HEK293 (cell line): ENCODE measurements around the gene URAD.

Experiments
- CTCF ChIA-PET: fragments of 350-600 bp; formaldehyde crosslinking; extraction: SDS; loops from one replicate; lab custom pipeline; 2021; ENCODE audit warnings: antibody characterized with exemption; lab: Yijun Ruan, JAX
- POLR2A ChIA-PET: fragments of 300-600 bp; formaldehyde crosslinking; extraction: SDS; loops from one replicate; lab custom pipeline; 2020; ENCODE audit warnings: antibody characterized with exemption, inconsistent platforms; lab: Yijun Ruan, JAX
- H3K27ac ChIP-seq: fragments of 200-500 bp; sonication (Bioruptor generic); 2 replicates; pipeline ENCODE4 v1.5.1; 2014; ENCODE audit warnings: low read depth, low read length, control low read depth, inconsistent platforms; ENCODE audit errors: extremely low read depth
- H3K36me3 ChIP-seq, 2 experiments: fragments of 200-500 bp in 1 of 2; sonication (Bioruptor generic) in 1 of 2; 1 replicate in 1 of 2; 2 replicates in 1 of 2; pipeline ENCODE4 v1.5.1; 2014 to 2017; ENCODE audit warnings: inconsistent platforms in 2 of 2, low read length in 2 of 2; ENCODE audit not compliant: control insufficient read depth in 2 of 2, insufficient read depth in 1 of 2
- H3K4me1 ChIP-seq: fragments of 200-500 bp; sonication (Bioruptor generic); 2 replicates; pipeline ENCODE4 v1.5.1; 2014; ENCODE audit warnings: mild to moderate bottlenecking, low read length, inconsistent platforms; ENCODE audit not compliant: control insufficient read depth, insufficient read depth
- H3K4me3 ChIP-seq: 2 replicates; pipeline ENCODE4 v1.5.1; 2011; ENCODE audit warnings: low read depth, mild to moderate bottlenecking, control low read depth, low read length, moderate library complexity
- H3K9me3 ChIP-seq: fragments of 200-500 bp; sonication (Bioruptor generic); 2 replicates; pipeline ENCODE4 v1.5.1; 2014; ENCODE audit warnings: low read depth, low read length, inconsistent platforms; ENCODE audit not compliant: control insufficient read depth, insufficient read depth
- CTCF ChIP-seq: fragments of 450-650 bp; formaldehyde crosslinking; IDR thresholded peaks from 2 replicates; pipeline ENCODE4 v1.5.1; 2016; ENCODE audit warnings: missing biosample characterization, missing genetic modification characterization
- EGR2 ChIP-seq: fragments of 450-650 bp; formaldehyde crosslinking; IDR thresholded peaks from 2 replicates; pipeline ENCODE4 v1.5.1; 2016; ENCODE audit warnings: low read depth, missing biosample characterization, missing genetic modification characterization
- KLF8 ChIP-seq: fragments of 450-650 bp; formaldehyde crosslinking; IDR thresholded peaks from 2 replicates; pipeline ENCODE4 v1.5.1; 2016; ENCODE audit warnings: missing biosample characterization, missing genetic modification characterization
- PRDM2 ChIP-seq: fragments of 450-650 bp; formaldehyde crosslinking; IDR thresholded peaks from 2 replicates; pipeline ENCODE4 v1.5.1; 2016; ENCODE audit warnings: missing biosample characterization, missing genetic modification characterization, borderline replicate concordance
- ZBTB20 ChIP-seq: fragments of 450-650 bp; formaldehyde crosslinking; IDR thresholded peaks from 2 replicates; pipeline ENCODE4 v1.5.1; 2016; ENCODE audit warnings: missing biosample characterization, missing genetic modification characterization
- ZNF112 ChIP-seq: fragments of 450-650 bp; formaldehyde crosslinking; IDR thresholded peaks from 2 replicates; pipeline ENCODE4 v1.5.0; 2017; ENCODE audit warnings: missing biosample characterization, missing genetic modification characterization
- ZNF292 ChIP-seq: fragments of 450-650 bp; formaldehyde crosslinking; IDR thresholded peaks from 2 replicates; pipeline ENCODE4 v1.5.1; 2016; ENCODE audit warnings: low read depth, missing biosample characterization, missing genetic modification characterization, borderline replicate concordance
- ZNF302 ChIP-seq: fragments of 450-650 bp; formaldehyde crosslinking; IDR thresholded peaks from 2 replicates; pipeline ENCODE4 v1.5.1; 2016; ENCODE audit warnings: missing biosample characterization, missing genetic modification characterization, low read depth
- ZNF335 ChIP-seq: fragments of 450-650 bp; formaldehyde crosslinking; conservative IDR thresholded peaks from 2 replicates; pipeline ENCODE4 v1.5.1; 2016; ENCODE audit warnings: missing biosample characterization, missing genetic modification characterization
- ZNF341 ChIP-seq: fragments of 450-650 bp; formaldehyde crosslinking; IDR thresholded peaks from 2 replicates; pipeline ENCODE4; 2016; ENCODE audit warnings: low read depth, missing biosample characterization, missing genetic modification characterization
- ZNF404 ChIP-seq: fragments of 450-650 bp; formaldehyde crosslinking; IDR thresholded peaks from 2 replicates; pipeline ENCODE4 v1.5.1; 2017; ENCODE audit warnings: missing biosample characterization, missing genetic modification characterization
- ZNF654 ChIP-seq: fragments of 450-650 bp; formaldehyde crosslinking; IDR thresholded peaks from 2 replicates; pipeline ENCODE4 v1.5.1; 2016; ENCODE audit warnings: low read depth, missing biosample characterization, missing genetic modification characterization
- ZNF843 ChIP-seq: fragments of 450-650 bp; formaldehyde crosslinking; IDR thresholded peaks from 2 replicates; pipeline ENCODE4 v1.5.1; 2016; ENCODE audit warnings: missing biosample characterization, missing genetic modification characterization
- TF ChIP-seq, protein P1 (sequence below): fragments of 450-650 bp; formaldehyde crosslinking; IDR thresholded peaks from 2 replicates; pipeline ENCODE4; 2016; ENCODE audit warnings: missing biosample characterization, missing genetic modification characterization
- TF ChIP-seq, protein P2 (sequence below): fragments of 450-650 bp; formaldehyde crosslinking; IDR thresholded peaks from 2 replicates; pipeline ENCODE4 v1.5.1; 2017; ENCODE audit warnings: missing biosample characterization, missing genetic modification characterization

The URAD gene

GRCh38 chr13:28027071-28027470 is 38.6 kb upstream of the URAD start (continued):
- TF ChIP-seq ZNF341 (tag by site-specific recombination), result no peak

- POLR2A ChIA-PET, result no interaction called here
- Histone ChIP-seq H3K9me3 (no peaks in the 10 kb centered on the region), H3K36me3 (no peaks in the 10 kb centered on the region), H3K4me3 (no peak overlapping the region), H3K27ac (no peak overlapping the region), H3K4me1 (no peaks in the 10 kb centered on the region)
- CTCF ChIA-PET, result no interaction called here
- TF ChIP-seq ZNF302 (tag by site-specific recombination), result no peak
- no peak for TF ChIP-seq ZNF843 (tag by site-specific recombination)
- TF ChIP-seq, protein P1, sequence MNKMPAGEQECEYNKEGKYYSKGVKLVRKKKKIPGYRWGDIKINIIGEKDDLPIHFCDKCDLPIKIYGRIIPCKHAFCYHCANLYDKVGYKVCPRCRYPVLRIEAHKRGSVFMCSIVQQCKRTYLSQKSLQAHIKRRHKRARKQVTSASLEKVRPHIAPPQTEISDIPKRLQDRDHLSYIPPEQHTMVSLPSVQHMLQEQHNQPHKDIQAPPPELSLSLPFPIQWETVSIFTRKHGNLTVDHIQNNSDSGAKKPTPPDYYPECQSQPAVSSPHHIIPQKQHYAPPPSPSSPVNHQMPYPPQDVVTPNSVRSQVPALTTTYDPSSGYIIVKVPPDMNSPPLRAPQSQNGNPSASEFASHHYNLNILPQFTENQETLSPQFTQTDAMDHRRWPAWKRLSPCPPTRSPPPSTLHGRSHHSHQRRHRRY (tag by site-specific recombination), result no peak
- no peak for TF ChIP-seq KLF8
- no peak for TF ChIP-seq ZNF112
- TF ChIP-seq PRDM2 (tag by site-specific recombination), result no peak
- no peak for TF ChIP-seq ZNF292 (tag by site-specific recombination)
- no peak for TF ChIP-seq ZNF654 (tag by site-specific recombination)
- no peak for TF ChIP-seq ZBTB20 (tag by site-specific recombination)
- TF ChIP-seq EGR2 (tag by site-specific recombination), result no peak
- TF ChIP-seq ZNF335, result no peak
- TF ChIP-seq, protein P2, sequence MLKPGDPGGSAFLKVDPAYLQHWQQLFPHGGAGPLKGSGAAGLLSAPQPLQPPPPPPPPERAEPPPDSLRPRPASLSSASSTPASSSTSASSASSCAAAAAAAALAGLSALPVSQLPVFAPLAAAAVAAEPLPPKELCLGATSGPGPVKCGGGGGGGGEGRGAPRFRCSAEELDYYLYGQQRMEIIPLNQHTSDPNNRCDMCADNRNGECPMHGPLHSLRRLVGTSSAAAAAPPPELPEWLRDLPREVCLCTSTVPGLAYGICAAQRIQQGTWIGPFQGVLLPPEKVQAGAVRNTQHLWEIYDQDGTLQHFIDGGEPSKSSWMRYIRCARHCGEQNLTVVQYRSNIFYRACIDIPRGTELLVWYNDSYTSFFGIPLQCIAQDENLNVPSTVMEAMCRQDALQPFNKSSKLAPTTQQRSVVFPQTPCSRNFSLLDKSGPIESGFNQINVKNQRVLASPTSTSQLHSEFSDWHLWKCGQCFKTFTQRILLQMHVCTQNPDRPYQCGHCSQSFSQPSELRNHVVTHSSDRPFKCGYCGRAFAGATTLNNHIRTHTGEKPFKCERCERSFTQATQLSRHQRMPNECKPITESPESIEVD (tag by site-specific recombination), result no peak
- no peak for TF ChIP-seq CTCF (tag by site-specific recombination)
- no peak for TF ChIP-seq ZNF404 (tag by site-specific recombination)
Observed at GRCh38 chr13:28026508-28026907, 38.0 kb upstream of the URAD start.
